CD4-positive, alpha-beta T cell treated with Interleukin-17A for 1 hour (primary cell): ENCODE measurements around the gene P4HA2.

Experiments
- DNase-seq: peaks from one replicate; pipeline ENCODE4 v3.0.0-alpha.2; 2020

P4HA2 gene

DNA sequence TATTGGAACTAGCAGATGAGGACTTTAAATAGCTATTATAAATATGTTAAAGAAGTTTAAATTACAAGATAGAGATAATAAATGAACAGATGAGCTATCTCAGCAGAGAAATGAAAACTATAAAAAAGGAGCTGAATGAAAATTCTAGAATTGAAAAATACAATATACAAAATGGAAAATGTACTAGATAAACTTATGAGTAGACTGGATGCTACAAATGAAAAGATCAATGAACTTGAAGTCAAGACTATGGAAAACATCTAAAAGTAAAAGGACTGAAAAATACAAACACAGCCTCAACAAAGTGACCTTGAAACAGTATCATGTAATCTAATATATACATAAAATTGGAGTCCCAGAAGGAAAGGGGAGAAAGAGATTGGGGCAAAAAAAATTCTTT is 19.2 kb upstream of the P4HA2 start:
- no peak for DNase-seq

DNA sequence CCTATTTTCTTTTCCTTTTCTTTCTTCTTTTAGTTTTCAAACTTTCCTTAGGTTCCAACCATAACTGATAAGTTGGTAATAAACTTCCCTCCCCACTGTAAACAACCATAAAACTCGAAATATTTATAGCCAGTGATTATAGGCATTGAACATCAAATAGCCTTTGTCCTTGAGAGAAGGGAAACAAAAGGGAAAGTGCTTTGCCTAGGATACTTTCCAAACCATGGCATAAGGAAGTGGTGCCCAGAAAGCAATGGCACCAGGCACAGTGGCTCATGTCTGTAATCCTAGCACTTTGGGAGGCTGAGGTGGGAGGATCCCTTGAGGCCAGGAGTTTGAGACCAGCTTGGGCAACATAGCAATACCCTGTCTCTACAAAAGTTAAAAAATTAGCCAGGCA is 17.9 kb upstream of the P4HA2 start:
- DNase-seq, result no peak

DNA sequence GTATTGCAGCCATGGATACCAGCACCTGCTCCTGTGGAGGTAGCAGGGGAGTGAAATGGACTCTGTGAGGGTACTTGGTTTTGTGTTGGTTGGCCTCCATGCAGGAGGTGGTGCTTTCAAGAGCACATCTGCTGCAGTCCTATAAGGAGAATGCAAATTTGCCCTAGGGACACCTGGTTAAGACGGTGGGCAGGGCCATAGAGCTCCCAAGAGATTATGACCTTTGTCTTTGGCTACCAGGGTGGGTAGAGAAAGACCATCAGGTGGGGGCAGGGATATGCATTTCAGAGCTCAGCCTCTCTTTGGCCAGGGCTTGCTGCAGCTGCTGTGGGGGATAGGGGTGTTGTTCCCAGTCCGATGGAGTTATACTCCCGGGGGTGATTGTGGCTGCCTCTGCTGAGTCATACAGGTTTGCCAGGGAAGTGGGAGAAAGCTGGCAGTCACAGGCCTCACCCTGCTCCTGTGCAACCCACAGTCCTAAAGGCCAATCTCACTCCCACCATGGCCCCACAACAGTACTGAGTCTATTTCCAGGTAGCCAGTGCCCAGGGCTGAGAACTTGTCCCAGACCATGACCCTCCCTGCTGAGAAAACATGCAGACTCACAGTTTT is 15.8 kb upstream of the P4HA2 start:
- DNase-seq, result no peak

DNA sequence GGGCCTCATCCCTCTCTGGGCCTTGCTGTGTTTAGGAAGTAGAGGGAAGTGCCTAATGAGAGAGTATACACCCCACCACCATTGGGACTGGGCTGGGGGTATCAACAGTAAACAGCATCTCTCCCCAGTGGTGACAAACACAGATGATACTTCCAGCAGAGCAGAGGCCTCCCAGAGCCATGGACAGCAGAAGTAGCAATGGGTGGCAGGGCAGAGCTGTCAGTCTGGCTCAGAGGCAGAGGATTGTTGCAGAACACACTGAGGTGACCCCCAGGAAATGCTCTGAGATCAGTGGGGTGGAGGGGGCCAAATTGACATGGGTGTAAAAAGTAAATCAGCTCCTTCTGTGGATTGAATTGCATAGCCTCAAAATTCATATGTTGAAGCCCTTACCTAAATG is 12.1 kb upstream of the P4HA2 start:
- no peak for DNase-seq

DNA sequence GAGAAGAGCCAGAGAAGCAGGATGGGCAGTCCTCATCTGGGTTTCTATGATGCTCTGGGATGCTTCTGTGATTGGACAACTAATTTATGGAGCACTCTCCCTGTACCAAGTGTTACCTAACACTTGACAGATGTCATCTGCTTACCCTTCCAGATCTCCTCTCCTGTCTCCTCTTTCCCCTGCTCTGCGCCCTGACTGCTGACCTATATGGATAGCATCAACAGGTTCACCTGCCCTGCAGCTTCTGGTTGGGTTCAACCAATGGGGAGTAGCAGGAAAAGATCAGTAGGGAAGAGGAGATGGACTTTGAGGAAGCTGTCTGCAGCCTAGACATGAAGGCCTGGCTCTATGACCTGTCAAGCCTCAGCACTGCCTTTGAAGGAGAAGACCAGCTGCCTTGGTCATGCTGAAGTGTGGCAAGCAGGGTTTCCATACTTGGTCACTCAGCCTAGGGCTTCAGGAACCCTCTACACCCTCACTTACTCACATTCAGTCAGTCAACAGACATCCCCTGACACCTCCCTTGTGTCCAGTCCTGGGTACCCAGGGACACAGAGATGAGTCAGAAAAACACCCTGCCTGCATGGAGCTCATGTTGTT is 11.3 kb upstream of the P4HA2 start:
- no peak for DNase-seq

DNA sequence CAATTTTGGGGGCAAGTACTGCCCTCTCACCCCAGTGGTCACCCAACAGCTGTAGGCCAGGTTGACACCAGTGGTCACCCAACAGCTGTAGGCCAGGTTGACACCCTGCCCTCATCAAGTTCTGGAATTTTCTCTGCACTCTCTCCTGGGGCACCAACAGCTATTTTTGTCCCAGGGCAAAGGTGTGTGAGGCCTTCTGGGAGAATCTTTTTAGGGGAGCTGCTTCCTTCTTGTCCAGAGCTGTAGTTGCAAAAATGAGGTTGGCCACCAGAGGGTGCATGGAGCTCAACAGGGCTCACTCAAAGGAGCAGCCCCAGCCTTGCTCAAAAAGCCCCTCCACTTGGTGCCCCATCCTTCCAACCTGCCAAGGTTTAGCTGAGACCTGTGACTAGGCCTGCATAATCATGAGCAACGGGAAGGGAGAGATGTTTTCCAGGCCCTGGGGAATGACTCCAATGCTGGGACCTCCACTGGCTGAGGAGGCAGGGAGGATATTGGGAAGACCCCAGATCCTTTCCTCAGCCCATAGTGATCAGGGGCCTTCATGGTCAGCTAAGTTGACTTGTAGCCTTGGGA is 10.6 kb upstream of the P4HA2 start:
- peak; percentile 68 for DNase-seq

DNA sequence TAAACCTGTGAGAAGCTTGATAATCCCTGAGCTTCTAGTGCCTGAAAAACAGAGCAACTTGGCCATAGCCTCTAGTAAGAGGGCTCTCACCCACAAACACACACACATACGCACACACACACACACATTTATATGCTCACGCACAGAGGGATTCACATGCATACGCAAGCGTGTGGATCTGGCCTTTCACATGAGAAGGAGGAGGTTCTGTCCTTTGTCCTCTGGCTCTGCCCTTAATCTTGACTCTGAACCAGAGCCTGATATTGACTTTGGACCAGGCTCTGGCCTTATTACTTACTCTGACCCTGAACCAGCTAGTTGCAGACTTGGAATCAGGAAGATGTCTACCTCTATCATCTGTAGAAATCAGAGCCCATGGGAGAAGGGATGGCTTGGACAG is 10.0 kb upstream of the P4HA2 start:
- no peak for DNase-seq

DNA sequence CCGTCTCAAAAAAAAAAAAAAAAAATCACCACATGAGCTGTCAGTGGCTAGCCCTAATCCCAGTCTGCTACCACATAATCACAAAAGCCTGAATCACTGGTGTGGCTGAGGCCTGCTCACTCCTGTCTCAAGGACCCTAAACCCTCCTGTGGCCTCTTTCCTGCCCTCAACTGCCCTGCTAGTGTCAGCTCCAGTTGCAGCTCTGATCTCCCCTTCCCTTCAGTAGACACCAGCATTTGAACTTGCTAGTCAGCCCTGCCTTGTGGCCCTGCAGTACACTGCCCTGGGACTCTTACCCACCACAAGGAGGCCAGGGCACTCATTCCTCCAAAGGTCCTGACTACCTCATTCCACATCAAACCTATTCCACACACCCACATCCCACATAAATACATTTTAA is 9.5 kb upstream of the P4HA2 start:
- no peak for DNase-seq

DNA sequence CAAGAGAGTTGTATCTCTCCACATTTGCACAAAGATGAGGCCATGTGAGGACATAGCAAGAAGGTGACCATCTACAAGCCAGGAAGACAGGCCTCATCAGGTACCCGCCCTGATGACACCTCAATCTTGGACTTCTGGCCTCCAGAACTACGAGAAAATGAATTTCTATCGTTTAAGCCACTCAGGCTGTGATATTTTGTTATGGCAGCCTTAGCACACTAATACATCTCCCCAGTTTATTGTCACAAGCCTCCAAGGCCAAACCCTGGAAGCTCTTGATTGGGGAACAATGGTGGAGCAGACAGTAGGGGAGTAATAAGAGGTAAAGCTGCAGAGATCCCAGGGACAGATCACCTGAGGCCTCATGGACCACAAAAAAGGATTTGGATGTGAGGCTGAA is 7.7 kb upstream of the P4HA2 start:
- DNase-seq, result no peak

DNA sequence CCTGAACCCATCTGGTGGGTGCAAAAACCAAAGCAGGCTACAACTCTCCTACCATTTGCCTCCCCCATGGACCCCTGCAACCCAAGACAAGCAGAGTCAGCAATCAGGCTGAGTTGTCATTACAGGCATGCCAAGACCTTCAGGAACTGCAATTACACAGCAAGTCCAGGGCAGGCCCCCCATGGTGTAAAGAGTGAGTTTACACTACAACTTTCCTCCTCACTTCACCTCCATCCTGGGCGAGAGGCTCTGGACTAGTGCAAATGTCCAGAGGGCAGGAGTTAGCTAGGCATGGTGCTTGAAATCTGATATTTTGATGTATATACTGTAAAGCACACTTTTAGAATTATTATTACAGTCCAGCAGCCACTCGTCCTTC is 7.0 kb upstream of the P4HA2 start:
- no peak for DNase-seq

DNA sequence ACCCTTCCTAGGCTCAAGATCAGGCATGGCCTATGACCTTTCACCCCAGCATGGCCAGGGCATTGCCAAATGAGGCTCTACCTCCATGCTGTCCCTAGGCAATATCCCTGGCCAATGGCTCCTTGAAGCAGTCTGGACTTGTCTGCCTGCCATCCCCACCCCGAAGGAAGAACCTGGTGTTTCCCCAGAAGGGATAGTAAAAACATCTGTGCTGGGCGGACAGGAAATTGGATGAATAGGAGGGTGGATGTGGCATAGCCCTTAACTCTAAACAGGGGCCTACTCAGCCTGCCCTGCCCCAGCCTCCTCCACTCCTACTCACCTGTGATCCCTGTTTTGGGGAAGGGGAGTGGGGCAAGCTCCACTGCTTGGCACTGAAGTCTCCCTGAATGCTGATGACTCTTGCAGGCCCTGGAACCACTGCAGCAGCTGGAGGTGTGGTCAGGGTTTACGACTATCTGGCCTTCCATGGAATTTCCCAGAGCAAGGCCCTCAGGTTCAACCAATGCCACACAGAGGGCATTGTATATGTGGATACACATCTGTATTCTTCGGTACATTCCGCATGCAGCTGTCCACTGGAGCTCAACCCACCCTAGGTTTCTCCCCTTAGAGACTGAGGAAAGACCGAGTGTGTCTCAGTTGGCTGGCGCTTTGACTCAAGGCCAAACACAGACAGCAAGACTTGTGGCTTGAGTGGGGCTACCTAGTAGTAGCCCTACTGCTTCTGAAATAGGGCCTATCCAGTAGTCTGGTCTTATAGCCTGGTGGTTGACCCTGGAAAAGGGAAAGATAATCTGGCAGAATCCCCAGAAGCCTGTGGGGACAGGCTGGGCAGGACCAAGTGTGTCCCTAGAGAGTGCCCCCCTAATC is 6.4 kb upstream of the P4HA2 start:
- DNase-seq, result no peak

DNA sequence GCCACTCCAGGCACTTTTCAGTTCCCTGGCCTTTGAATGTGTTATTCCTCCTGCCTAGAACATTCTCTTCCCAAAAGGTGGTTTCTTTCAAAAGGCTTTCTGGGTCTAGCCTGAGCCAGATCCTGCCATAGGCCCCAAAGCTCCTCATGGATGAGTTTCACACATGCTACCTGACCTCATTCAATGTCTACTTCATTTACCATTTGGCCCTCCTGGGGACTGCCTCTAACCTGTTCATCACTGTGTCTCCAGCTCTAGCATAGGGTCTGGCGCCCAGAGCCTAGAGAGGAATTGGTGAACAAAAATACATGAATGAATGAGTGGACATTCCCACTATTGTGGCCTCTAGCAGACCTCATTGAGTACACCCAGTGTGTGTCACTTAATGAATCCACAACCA is 5.4 kb upstream of the P4HA2 start:
- no peak for DNase-seq

DNA sequence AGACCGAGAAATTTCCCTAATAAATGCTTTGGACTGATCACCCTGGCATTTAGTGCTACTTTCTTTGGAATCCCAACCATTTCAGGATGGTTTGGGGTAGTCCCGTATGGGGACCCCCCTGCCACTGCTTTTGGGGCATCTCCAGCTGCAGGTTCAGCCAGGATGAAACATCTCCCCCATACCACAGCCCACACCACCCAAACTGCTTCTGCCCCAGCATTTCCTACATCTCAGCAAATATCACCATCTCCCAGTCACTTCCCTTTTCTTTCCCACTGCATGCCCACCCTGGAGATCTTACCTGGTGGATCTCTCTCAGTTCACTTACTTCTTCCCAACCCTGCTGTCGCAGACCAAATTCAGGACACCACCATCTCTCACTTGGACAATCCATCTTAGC is 4.8 kb upstream of the P4HA2 start:
- DNase-seq, result no peak

DNA sequence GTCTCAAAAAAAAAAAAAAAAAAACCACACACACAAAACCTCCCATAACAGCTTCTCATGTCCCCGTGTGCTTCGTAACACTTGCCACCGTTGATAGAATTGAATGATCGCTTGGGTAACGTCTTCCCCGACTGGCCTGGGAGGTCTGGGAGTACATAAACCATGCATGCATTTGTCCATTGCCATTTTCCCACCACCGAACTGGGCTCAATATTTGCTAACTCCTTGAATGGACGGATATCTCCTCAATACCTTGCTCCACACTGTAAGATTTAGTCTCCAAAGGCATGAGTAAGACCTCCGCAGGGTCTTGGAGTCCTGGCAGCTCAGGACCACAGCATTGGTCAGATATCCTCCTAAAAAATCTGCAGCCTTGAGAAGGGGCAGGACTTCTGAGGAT is 3.2 kb upstream of the P4HA2 start:
- no peak for DNase-seq

DNA sequence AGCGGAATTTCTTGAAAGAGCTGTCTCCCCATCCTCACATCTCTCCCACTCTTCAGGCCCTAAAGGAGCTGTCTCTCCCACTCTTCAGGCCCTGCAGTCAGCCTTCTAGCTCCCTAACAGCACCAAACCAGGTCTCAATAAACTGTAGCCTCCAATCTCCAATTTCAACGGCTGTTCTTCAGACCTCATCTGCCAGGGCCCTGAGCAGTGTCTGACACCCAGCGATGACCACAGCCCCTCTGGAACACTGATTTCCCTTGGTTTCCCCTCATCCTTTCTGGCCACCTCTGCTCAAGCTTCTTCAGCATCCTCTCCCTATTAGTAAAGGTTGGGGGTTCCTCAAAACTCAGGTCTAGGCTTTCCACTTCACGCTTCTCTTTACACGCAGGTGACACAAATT is 1.6 kb upstream of the P4HA2 start:
- no peak for DNase-seq

DNA sequence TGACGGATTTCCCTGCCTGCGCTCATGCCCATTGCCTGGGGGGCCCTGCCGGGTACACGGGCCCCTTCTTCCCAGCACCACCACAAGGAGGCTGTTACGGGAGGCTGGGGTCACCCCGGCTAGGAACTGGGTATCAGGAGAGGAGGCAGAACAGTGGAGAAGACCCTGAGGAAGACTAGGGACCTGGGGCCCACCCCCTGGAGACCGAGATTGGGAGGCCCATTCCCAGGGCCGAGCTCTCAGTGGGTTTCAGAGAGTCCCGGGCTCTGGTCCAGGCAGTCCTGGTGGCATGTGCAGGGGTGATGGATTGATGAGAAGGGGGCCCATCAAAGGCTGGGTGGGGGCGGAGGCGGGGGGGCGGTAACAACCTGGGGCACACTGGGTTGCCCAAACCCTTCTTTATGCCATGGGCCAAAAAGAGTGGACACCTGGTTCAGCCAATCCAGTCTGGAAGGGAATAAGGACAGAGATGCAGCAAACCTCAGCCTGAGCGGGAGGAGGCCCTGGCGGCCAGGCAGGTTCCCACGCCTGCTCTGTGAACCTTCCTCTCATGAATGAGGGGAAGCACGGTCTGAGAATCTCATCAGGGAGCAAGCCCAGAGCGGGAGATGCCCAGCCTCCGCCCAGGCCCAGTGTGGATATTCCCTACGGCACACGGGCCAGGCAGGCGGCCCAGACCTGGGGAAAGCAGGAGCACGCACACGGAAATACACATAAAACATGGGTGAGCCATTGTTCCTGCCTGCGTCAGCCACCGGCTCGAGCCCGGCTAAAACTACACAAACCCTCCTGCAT is 785 bp upstream of the P4HA2 start:
- no peak for DNase-seq

DNA sequence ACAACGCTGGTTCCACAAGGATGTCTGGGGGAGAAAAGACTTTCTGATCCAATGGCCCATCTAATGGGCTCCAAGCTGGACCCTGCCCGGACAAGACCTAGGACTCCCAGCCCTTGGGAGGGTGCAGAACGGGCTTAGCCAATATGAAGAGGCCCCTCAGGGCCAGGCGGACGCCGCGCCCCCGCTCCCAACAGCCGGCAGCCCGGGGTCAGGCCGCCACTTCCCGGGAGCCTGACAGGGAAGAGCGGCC is 493 bp downstream of the P4HA2 start:
- DNase-seq, result no peak

DNA sequence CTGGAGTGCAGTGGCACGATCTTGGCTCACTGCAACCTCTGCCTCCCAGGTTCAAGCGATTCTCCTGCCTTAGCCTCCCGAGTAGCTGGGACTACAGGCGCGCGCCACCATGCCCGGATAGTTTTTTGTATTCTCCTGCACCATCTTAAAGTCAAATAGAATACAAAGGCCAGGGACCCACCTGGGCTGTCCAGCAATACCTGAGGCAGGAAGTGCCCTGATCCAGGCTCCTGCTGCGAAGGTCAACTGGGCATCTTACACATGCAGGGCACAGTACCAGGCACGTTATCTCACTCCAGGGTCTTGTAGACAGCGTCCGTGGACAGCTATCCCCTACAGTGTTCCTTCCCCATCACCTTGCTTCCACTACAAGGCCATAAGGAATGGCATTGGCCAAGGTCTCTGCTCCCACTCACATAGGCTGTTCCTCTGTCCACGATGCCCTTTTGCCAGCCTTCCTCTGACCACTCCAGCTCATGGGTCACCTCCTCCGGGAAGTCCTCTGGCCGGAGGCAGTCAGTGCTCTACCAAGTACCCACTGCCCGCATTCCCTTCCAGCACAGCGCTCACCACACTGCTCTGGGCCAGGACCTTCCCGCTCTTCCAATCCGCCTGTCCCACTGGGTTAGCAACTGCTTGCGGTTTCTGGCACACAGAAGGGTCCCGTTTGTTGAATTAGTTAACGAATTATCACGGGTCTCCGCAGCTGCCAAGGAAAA is 978 bp downstream of the P4HA2 start:
- no peak for DNase-seq

DNA sequence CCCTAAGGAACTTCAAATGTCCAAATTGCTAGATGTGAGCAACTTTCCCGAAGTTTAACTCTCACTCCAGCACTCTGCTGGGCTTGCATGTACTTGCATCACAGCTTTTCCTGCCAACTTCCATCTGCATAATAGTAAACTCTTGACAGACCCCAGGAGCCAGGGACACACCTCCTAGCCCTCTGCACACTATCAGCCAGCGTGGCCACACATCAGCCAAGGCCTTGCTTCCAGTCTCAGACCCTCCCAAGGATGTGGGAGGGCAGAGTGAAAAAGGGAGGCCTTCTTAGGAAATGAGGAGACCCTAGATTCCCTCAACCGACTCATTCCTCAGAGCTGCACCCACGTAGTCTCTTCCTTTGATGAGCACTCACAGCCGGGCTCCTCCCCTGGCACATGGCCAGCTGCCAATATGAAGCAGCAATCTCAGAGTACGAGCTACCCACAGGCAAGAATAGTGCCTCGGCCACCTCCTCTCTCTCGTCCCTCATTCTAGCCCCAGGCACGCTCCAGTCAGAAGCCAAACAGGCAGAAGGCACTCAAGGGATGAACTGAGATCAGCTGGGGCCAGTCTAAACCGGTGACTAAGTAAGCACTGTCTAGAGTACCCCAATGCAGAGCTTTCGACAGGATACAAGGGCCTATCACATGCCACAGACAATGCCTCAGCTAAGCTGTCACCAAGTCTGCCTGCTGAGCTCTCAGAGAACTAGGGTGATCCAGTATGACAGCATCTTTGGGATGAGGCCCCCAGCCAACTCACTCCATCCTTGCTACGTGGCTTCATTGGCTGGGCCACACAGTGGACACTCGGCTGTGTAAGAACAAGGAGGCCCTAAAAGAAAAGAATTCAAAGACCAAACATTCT is 2.3 kb downstream of the P4HA2 start:
- peak; percentile 6 for DNase-seq

DNA sequence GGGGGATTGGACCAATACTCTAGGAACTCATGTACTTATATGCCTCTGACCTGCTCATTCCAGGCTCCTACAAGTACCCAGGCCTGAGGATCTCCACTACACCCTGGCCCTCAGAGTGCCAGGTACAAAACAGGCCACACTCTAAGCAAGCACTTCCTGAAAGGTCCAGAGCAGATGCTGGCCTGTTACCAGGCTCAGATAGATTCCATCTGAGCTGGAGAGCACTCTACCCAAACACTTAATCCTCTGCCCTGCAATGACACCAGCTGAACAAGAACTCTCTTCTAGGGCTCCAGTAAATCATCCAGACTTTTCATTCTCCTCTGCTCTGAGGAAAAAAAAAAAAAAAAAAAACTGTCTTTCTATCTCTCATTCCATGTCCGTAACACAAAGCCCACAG is 2.9 kb downstream of the P4HA2 start:
- no peak for DNase-seq

DNA sequence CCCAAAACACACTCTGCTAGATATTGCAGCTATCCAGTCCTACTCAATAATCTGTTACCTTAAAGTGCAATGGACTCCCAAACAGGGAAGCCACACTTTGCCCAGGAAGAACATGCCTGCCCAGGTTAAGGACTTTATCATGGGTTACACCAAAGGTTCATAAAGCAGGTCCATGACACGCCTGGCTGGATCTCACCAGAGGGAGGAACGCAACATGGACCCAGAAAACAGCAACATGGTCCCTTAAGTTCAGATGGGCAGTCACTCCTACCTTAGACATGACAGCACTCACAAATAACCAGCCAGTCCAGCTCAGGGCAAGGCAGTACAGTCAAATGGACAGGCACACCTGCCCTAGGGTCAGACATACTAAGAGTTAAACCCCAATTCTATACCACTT is 3.8 kb downstream of the P4HA2 start:
- DNase-seq, result no peak

DNA sequence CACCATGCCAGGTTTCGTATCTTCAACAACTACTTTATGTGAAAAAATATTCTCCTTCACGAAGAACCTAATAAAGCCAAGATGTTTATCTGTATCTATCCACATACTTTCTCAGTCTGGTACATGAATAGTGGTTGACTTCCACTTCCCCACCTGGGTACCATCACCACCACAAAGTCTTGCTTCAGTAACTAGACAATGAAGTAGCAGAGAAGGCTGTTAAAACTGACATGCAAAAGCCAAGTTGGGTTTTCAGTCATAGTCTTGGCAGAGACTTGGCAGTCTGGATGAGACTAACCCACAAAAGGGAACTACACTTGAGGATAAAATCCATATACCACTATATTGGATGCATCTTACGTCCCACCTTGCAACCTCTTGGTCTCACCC is 5.0 kb downstream of the P4HA2 start:
- DNase-seq, result no peak
